Astrocyte (in vitro differentiated cells and primary cell): ENCODE data around the gene APOH. TPM values are rescaled to one million over a fixed set of nuclear protein-coding genes. Genes with fewer than 3 reads are reported as not detected.

ENCODE experiments used
- DNase-seq: peaks from one replicate; pipeline ENCODE4 v3.0.0-alpha.2; 2010; ENCODE audit warnings: low read depth
- FAIRE-seq: peaks from 2 replicates; lab custom pipeline; 2011; peaks lifted over from hg19 to GRCh38; lab: Jason Lieb, UNC
- H2AFZ ChIP-seq: 2 replicates; pipeline ENCODE4 v1.6.0; 2012; ENCODE audit warnings: low read depth, low read length, inconsistent platforms
- H3K27ac ChIP-seq: 2 replicates; pipeline ENCODE4 v1.5.1; 2011; ENCODE audit warnings: low read depth, low read length, inconsistent platforms
- H3K27me3 ChIP-seq: 2 replicates; pipeline ENCODE4 v1.6.0; 2011; ENCODE audit warnings: low read length, inconsistent platforms; ENCODE audit not compliant: insufficient read depth
- H3K36me3 ChIP-seq: 2 replicates; pipeline ENCODE4 v1.5.1; 2011; ENCODE audit warnings: low read length, inconsistent platforms; ENCODE audit not compliant: insufficient read depth
- H3K4me1 ChIP-seq: 2 replicates; pipeline ENCODE4 v1.5.1; 2011; ENCODE audit warnings: low read length, inconsistent platforms; ENCODE audit not compliant: insufficient read depth
- H3K4me2 ChIP-seq: 2 replicates; pipeline ENCODE4 v1.6.0; 2012; ENCODE audit warnings: low read length, inconsistent platforms
- H3K4me3 ChIP-seq: 2 replicates; pipeline ENCODE4 v1.5.1; 2011; ENCODE audit warnings: low read depth, mild to moderate bottlenecking, low read length, inconsistent platforms; ENCODE audit not compliant: insufficient read depth
- H3K79me2 ChIP-seq: 2 replicates; pipeline ENCODE4 v1.6.0; 2012; ENCODE audit warnings: mild to moderate bottlenecking, low read length, inconsistent platforms; ENCODE audit not compliant: insufficient read depth
- H3K9ac ChIP-seq: 2 replicates; pipeline ENCODE4 v1.6.0; 2012; ENCODE audit warnings: mild to moderate bottlenecking, low read length, inconsistent platforms
- H3K9me3 ChIP-seq: 2 replicates; pipeline ENCODE4 v1.5.1; 2012; ENCODE audit warnings: low read depth, mild to moderate bottlenecking, low read length, inconsistent platforms; ENCODE audit not compliant: insufficient read depth
- H4K20me1 ChIP-seq: 2 replicates; pipeline ENCODE4 v1.6.0; 2012; ENCODE audit warnings: low read length, inconsistent platforms; ENCODE audit not compliant: insufficient read depth
- H3K27ac Mint-ChIP-seq: one replicate; pipeline ENCODE4 v1.8.0; 2021; ENCODE audit warnings: mild to moderate bottlenecking, mixed read lengths; ENCODE audit not compliant: unreplicated experiment
- H3K27me3 Mint-ChIP-seq: one replicate; pipeline ENCODE4 v1.8.0; 2021; ENCODE audit warnings: low read depth, mixed read lengths; ENCODE audit not compliant: unreplicated experiment
- H3K36me3 Mint-ChIP-seq: one replicate; pipeline ENCODE4 v1.8.0; 2021; ENCODE audit warnings: low read depth, mixed read lengths; ENCODE audit not compliant: unreplicated experiment
- H3K4me1 Mint-ChIP-seq: one replicate; pipeline ENCODE4 v1.8.0; 2021; ENCODE audit warnings: low read depth, mixed read lengths; ENCODE audit not compliant: unreplicated experiment
- H3K4me3 Mint-ChIP-seq: one replicate; pipeline ENCODE4 v1.8.0; 2021; ENCODE audit warnings: mild to moderate bottlenecking, moderate library complexity, mixed read lengths; ENCODE audit not compliant: unreplicated experiment
- H3K9me3 Mint-ChIP-seq: one replicate; pipeline ENCODE4 v1.8.0; 2021; ENCODE audit warnings: mild to moderate bottlenecking, mixed read lengths; ENCODE audit not compliant: unreplicated experiment
- CTCF ChIP-seq: IDR thresholded peaks from 2 replicates; pipeline ENCODE4 v1.5.1; 2011; ENCODE audit warnings: low read depth, mild to moderate bottlenecking, inconsistent platforms, low read length, moderate library complexity; ENCODE audit not compliant: insufficient read depth
- EZH2 ChIP-seq: IDR thresholded peaks from 2 replicates; pipeline ENCODE4 v1.6.1; 2012; ENCODE audit warnings: mild to moderate bottlenecking, low read length, inconsistent platforms; ENCODE audit not compliant: insufficient read depth
- total RNA-seq: library from RNA; stranded (reverse); gene quantifications from 2 replicates; pipeline ENCODE4 v1.2.1, GENCODE V29; 2021

The APOH gene
- total RNA-seq, 1 donor from 2014 or later: not detected

GRCh38 chr17:66203274-66204015 lies 25.8 kb downstream of the APOH start:
- H3K4me3 ChIP-seq: no peak overlapping the region
- H3K27me3 Mint-ChIP-seq: peaks cover 4% of the 10 kb centered on the region
- no peak overlapping the region for H3K4me3 Mint-ChIP-seq
- H3K9me3 ChIP-seq: no peaks in the 10 kb centered on the region
- peaks cover 4% of the 10 kb centered on the region for H3K4me1 Mint-ChIP-seq
- peaks cover 3% of the 10 kb centered on the region for H3K9me3 Mint-ChIP-seq
- FAIRE-seq: no peak
- H3K27ac ChIP-seq: no peak overlapping the region
- no peaks in the 10 kb centered on the region for H3K27me3 ChIP-seq
- H3K27ac Mint-ChIP-seq: no peak overlapping the region
- TF ChIP-seq CTCF (no peak), EZH2 (no peak)
- no peaks in the 10 kb centered on the region for H3K79me2 ChIP-seq
- H3K36me3 ChIP-seq: no peaks in the 10 kb centered on the region
- DNase-seq: no peak
- no peaks in the 10 kb centered on the region for H4K20me1 ChIP-seq
- no peak overlapping the region for H2AFZ ChIP-seq
- no peak overlapping the region for H3K4me2 ChIP-seq
- H3K36me3 Mint-ChIP-seq: no peaks in the 10 kb centered on the region
- H3K9ac ChIP-seq: no peak overlapping the region
- no peaks in the 10 kb centered on the region for H3K4me1 ChIP-seq

GRCh38 chr17:66200685-66201092 lies 28.5 kb downstream of the APOH start:
- FAIRE-seq: peak; percentile 90

More at GRCh38 chr17:66200685-66201092, 28.5 kb downstream of the APOH start:
- Histone ChIP-seq H2AFZ (no peak overlapping the region), H3K4me1 (no peaks in the 10 kb centered on the region), H3K4me2 (peak overlapping the region; percentile 27), H3K27me3 (no peaks in the 10 kb centered on the region), H3K36me3 (no peaks in the 10 kb centered on the region), H3K4me3 (no peak overlapping the region), H3K27ac (no peak overlapping the region), H3K79me2 (no peaks in the 10 kb centered on the region), H4K20me1 (no peaks in the 10 kb centered on the region), H3K9ac (no peak overlapping the region), H3K9me3 (no peaks in the 10 kb centered on the region)
- Mint-ChIP-seq H3K9me3 (no peaks in the 10 kb centered on the region), H3K4me1 (peaks cover 4% of the 10 kb centered on the region), H3K4me3 (no peak overlapping the region), H3K27me3 (peaks cover 4% of the 10 kb centered on the region), H3K27ac (no peak overlapping the region), H3K36me3 (no peaks in the 10 kb centered on the region)
- no peak for TF ChIP-seq EZH2
- peak; percentile 78 for TF ChIP-seq CTCF
- DNase-seq: peak; percentile 79
